HUDEP-2 (cell line): ENCODE measurements around the gene SPATC1L.
A peak's percentile ranks its signal among the peaks of the same experiment; 100 is the strongest.

Source experiments
- DNase-seq, 76 experiments: peaks; one replicate each; lab custom pipeline; 2025; ENCODE audit not compliant: unreplicated experiment in 76 of 76; lab: John Stamatoyannopoulos, UW

Gene SPATC1L

DNA sequence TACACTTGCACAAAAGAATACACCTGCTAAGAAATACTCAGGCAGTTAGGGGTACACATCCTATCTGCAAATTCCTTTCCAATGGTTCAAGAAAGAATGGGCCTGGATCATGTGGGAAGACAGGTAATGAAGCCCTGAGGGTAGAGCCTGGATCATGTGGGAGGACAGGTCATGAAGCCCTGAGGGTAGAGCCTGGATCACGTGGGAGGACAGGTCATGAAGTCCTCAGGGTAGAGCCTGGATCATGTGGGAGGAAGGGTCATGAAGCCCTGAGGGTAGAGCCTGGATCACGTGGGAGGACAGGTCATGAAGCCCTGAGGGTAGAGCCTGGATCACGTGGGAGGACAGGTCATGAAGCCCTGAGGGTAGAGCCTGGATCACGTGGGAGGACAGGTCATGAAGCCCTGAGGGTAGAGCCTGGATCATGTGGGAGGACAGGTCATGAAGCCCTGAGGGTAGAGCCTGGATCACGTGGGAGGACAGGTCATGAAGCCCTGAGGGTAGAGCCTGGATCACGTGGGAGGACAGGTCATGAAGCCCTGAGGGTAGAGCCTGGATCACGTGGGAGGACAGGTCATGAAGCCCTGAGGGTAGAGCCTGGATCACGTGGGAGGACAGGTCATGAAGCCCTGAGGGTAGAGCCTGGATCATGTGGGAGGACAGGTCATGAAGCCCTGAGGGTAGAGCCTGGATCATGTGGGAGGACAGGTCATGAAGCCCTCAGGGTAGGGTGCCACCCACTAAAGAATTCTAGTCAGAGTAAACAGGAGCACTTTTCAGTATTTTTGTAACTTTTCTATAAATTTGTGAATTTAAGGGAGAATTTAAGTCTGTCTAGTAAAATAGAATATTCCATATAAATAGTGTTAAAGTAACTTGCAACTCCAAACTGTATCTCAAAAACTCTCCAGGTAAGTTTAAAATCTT is 16.9 kb upstream of the SPATC1L start:
- DNase-seq, result peak in 8 of 76 experiments; percentile 28 to 70 (median 42)

DNA sequence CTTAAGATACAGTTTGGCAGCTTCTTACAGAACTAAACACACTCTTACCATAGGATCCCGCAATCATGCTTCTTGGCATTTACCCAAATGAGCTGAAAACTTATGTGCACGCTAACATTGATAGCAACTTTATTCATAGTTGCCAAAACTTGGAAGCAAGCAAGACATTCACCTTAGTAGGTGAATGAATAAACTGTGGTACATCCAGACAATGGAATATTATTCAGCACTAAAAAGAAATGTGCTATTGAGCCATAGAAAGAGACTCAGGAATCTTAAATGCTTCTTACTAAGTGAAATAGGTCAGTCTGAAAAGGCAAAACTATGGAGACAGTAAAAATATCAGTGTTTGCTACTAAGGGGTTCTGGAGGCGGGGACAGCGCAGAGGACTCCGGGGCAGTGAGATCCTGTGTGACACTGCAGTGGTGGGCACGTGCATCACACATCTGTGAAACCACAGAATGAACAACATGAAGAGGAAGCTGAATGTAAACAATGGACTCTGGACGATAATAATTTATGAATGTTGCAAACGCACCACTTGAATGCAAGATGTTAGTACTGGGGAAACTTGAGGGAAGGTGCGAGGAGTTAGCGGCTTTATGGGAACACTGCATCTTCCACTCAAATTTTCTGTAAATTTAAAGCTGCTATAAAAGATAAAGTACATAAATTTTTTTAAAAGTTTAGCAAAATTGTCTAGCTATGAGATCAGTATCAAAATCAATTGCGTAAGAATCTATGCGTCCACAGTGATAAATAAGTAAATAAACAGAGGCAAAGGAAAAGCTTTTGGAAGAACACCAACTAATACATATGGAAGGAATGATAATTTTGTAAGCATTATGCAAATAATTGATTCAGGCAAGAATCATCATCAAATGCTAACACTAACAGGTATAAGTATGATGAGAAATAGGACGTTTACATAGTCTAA is 15.4 kb upstream of the SPATC1L start:
- no peak for DNase-seq

DNA sequence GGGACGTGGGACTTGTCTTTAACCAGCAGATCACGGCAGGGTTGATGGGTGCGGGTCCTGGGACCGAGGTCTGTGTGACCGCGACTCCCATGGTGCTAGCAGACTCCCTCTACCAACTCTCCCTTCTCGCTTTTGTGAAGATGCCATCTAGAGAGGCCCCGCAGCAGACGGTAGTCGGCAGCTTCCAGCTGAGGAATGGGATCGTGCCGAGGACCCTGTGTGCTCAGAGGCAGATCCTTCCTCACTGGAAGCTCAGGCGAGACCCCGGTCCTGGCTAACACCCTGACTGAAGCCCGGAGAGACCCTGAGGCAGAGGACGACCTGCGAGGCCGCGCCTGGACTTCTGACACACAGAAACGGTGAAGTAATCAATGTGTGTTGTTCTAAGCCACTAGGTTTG is 12.5 kb upstream of the SPATC1L start:
- no peak for DNase-seq

DNA sequence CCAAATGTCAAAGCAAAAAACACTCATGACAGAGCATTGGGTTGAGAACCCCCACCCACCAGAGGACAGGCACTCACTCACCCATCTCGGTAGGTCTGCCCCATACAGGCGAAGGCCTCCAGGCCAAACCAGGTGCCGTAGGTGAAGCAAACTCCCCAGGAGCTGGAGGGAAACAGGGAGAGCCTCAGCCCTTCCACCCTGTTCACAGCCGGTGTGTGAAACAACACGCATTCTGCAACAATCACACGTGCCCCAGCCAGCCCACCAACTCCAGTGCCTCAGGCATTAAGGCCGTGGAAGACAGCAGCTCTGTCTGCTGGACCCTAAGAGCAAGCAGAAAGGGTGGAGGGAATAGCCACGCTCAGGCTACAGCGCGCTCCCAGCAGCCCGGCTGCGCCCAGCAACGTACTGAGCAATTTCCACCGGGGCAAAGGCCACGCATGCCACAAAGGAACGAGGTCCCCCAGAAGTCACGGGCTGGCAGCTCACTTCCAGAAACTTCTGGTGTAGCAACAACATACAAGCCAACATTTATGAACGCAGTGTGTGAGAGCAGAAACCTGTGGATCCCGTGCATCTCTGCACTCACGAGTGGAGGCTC is 11.4 kb upstream of the SPATC1L start:
- DNase-seq, result no peak

DNA sequence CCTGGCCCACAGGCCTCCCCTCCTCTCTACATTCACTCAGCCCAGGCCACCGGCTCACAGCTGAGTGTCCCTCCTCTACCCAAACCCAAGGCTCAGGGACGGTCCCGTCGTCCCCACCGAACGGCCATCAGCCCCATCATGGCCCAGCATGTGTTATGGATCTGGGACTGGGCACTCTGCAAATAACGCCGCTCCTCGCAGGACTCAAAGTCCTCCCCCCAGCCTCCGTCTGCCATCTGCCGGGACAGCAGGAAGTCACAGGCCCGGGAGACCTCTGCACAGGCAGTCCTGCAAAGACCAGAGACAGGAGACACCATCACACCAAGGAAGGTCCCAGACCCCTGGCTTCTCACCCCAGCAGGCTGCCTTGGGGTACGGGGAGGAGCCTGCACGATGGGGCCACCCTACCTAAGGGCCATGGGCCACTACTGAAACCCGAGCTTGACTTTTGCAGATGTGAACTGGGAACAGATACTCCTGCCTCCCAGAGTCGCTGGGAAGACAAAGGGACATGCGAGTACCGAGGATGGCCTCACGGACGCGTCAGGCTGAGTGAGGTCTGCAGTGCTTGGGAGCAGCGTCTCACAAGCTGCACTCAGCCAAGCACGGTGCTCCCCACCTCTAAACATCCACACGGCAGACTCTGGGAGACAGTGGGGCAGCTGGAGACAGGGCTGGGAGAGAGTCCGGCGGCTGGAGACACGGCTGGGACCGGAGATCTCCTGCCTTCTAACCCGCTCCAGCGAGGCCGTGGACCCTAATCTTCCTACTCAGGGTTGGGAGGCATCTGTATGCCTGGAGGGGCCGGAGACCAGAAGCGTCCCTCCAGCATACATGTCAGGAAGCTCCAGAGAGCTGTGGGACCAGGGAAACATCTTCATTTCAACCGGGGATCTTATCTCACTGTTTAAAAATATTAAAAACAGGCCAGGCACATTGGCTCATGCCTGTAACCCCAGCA is 10.4 kb upstream of the SPATC1L start:
- no peak for DNase-seq

DNA sequence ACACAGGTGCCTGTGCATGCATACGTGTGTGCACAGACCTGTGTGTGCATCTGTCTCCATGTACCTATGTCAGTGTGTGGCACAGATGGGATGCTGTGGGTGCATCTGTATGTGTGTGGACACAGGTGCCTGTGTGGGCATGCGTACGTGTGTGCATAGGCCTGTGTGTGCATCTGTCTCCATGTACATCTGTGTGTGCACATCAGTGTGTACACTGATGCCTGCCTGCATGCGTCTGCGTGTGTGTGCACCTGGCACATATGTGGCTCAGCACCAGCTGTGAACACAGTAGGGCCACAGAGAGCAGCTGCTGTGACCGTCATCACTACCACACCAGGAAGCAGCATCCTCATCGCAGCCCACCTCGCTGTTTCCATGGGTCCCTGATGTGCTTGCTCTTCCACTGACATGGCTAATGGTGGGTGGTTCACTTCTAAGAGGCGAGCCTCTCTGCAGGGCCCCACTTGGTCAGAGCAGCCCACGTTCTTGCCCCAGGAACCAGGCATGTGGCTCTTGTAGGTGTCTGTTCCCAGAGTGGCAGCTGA is 9.6 kb upstream of the SPATC1L start:
- DNase-seq, result no peak

DNA sequence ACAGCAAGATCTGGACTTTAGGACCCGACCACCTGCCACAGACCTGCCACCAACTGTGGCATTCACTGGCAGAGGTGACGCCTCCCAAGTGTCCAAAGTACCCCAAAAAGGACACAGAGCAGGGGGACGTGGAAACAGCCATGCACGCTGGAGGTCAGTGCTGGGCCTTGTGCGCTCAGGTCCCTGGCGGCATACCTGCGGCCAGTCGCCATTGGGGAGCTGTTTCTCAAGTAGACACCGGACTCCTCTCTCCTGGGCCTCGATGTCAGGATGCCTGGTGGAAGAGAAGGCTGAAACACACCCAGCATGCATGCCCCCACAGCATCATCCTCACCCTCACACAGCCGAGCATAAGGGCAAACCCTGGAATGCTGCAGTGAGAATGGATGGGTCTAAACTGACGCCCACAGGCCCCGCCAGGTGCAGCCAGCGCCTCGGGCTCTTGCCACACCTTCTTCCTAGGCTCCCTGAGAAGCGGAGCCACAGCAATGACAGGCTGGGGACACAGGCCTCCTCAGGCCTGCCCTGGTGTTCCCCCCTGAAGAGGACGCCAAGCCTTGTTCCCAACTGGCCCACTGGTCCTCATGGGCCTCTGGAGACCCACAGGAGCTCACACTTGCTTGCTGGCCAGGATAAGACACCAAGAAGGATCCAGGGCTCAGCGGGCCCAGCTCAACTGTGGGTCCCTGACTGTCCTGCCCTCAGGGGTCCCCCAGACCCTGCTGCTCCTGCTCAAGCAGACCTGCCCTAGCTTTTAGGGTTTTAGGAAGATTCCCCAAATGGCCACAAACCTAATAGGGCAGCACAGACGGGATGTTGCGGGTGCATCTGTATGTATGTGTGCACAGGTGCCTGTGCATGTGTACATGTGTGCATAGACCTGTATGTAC is 7.7 kb upstream of the SPATC1L start:
- DNase-seq, result no peak

DNA sequence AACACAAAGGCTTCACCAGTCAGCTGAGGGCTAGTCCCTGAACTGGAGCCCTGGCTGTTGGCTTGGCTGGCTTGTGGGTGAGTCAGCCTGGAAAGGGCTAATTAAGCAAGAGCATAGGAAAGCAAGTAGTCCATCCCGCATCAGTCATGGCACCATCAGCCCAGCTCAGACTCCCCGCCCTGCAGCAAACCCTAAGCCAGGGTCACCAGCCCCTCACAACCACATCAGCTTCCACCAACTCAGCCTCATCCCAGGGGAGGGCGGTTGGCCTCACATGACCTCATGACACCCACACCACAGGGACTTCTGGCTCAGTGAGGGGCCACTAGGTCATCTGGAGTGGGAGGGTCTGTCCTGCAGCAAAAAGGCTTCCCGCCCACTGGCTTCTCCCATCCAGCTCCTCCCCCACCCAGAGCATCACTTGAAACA is 7.0 kb upstream of the SPATC1L start:
- DNase-seq, result no peak

DNA sequence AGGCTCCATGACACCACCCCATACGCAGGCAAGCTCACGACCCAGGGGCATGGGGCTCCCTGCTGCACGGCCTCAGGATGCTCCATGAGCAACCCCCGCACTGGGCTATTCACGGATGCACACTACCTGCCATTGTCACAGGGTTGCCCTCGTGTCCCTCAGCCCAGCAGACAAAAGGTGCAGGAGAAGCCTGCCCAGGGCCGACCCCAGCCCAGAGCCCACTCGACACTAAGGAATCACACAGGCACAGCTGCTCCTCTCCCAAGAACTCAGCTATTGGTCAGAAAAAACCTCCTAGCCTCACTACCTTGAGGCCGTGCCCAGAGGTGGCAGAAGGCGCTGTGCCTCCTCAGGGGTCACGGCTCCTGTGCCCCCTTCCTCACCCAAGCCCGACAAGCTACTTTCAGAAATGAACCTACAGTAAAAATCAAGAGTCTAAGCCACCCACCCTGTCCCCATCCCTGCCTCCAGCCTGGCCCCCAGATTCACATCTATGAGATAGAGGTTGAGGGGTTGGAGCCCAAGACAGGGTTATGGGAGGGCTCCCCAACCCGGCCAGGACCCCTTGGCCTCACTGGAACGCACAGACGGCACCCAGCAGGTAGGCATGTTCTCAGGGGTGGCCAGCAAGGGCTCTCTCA is 6.4 kb upstream of the SPATC1L start:
- DNase-seq, result no peak

DNA sequence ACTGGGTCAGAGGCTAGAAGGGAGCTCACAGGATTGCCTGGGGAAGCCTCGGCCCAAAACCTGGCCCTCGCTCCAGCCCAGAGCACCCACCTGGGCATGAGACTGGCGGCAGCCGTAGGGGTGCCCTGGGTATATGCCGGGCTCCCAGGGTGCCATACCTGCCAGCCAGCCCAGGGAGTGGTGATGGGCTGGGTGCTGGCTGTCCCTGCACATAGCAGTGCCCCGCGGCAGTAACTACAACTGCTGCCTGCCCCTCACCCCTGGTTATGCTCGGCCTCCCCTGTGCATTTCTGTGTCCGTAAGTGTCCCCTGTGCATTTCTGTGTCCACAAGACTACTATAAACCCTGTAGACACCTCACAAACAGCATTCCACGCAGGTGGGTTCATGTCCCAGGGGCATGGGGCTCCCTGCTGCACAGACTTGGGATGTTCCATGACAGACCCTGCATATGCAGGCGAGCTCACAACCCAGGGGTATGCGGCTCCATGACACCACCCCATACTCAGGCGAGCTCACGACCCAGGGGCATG is 5.8 kb upstream of the SPATC1L start:
- DNase-seq, result no peak

DNA sequence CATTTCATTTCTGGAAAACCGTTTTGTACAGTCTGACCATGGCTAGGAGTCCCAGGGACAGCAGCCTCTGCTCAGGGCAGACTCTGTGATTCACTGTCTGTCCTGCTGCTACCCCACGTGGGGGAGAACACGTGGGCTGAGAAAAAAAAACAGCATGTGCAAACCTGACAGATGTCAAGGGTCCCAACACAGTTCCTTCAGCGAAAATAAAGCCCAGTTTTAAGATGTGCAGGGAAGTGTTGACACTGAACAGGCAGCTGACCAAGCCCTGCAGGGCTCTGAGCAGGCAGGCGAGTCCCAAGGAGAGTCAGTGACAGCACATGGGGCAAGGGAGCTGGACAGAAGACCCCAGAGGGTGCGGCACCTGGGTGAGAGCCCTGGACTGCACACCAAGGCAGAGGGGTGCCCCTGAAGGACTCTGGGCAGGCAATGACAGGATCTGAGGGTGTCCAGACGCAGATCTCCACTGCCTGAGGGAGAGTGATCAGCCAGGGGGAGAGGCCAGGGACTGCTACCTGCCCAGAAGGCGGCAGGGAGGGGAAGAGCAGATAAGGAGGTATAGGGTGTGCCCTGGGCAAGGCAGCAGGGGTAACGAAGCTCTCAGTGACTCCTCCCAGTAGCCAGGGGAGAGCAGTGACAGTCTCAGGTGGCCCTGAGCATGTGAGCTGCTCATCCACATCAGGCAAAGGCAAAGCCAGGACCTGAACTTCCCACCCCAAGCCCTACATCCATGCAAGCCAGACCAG is 5.1 kb upstream of the SPATC1L start:
- DNase-seq, result peak in 1 of 76 experiments; percentile 15

DNA sequence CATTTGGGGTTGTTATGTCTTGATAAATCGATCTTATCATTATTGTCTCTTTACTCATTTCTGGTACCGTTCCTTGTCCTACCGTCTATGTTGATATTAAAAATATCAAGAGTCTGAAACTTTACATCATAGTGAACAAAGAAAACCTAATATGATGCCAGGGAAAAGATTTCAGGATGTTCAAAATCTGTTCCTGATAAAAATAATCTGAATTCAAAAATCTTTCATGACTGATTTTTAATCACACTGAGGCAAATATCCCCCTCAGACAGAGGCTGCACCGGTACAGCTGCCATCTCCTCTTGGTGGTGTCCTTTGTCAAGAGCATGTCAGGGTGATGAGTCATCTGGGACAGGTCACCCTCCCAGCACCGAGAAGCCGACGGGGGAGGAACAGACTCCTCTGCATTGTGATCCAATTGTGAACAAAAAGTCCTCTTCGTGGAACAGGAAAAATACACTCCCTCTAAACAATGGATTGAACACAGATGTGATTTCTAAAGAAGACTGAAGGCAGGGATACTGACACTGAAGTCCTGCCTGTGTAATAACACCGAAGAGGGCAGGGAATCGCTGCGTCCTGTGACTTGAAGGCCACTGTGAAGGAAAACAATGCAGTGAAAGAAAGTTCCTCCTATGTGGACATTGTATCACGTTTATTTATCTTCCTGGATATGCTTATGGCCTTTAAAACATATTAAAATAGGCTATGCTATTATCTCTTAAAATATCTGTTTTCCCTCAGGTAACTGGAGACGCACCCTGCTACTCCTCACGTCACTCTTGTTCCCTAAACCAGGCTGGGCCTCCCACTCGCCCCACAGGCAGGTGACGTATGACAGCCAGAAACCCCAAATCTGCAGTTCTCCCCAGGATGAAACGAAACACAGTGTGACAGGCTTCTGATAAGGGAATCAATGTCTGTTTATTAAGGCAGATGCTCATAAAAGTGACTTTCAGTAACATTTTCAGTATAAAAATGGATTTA is 4.3 kb upstream of the SPATC1L start:
- DNase-seq, result peak in 66 of 76 experiments; percentile 22 to 84 (median 57)

DNA sequence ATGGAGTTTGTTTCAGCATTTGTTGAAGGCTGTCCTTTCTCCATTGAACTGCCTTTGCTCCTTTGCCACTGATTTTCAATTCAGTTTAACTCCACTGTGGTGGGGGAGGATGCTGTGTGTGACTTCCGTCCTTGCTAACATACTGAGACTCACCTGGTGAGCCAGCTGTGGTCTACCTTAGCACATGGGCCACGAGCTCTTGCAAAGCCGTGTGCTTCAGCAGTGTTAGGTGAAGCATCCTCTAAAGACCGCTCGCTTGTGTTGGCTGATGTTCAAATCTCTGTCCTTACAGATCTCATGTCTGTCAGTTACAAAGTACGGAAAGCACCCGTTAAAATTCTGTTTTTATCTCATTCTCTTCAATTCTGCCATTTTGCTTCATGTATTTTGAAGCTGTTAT is 3.6 kb upstream of the SPATC1L start:
- DNase-seq, result no peak

DNA sequence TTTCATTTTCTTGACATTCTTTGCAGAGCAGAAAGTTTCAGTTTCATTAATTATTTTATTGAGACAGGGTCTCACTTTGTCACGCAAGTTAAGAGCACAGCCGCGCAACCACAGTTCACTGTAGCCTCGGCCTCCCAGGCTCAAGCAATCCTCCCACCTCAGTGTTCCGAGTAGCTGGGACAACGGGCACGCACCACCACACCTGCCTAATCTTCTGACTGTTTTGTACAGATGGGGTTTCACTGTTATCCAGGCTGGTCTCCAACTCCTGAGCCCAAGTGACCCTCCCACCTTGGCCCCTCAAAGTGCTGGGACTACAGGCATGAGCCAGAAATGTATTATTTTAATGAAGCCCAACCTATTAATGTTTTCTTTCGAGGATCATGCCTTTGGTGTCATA is 3.0 kb upstream of the SPATC1L start:
- no peak for DNase-seq

DNA sequence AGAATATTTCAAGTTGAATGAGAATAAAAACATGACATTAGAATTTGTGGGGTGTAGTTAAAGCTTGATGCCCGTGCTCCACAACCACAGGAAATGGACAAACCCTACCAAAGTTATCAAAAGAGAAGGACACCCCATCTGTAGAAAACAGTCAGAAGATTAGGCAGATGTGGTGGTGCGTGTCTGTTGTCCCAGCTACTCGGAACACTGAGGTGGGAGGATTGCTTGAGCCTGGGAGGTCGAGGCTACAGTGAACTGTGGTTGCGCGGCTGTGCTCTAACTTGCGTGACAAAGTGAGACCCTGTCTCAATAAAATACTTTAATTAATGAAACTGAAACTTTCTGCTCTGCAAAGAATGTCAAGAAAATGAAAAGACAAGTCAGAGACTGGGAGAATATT is 1.5 kb upstream of the SPATC1L start:
- DNase-seq, result peak in 5 of 76 experiments; percentile 13 to 29 (median 21)
